Activated effector memory CD4-positive, alpha-beta T cell treated with Interleukin-2 at 50 U/mL for 16 hours (primary cell): ENCODE measurements around the gene SCNN1A.

Experiments used
- DNase-seq: peaks from one replicate; pipeline ENCODE4 v3.0.0-alpha.2; 2020

The SCNN1A gene

DNA sequence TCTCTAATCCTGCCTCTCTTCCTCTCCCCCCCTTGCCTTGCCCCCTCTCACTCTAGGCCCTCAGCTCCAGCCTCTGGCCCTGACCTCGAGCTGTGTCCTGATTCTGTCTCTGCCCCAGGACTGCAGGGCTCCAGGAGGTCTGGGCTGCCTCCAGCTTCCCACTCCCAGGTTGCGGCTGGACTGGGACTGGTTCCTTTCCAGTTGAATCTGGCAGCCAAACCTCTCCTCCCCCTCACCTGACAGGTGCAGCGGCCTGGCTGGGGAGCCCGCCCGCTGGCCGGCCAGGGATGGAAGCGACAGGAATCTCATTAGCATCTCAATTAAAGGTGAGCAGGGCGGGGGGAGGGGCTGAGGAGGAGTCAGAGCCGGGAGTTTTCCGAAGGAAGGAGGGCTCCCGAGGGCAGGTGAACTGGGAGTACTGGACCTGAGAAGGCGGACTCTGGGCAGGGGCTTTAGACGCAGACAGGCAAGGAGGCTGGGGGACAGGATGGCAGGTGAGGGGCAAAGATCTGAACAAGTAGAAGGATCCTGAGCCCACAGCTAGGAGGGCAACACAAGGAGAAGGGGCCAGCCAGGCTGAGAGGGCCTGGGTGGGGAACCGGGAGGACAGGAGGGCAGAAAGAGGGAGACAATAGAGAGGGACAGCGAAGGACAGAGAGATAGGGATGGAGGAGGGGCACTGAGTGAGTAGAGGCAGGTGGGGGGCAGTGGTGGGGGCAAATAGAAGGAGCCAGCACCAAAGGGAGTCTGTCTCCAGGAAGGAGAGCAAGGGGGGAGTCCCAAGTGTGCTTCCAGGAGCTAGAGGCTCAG is at the start of gene SCNN1A:
SCNN1A (minus strand) TSS at position 295 of the 810 bp plus-strand sequence. CDS start 780 bp downstream, outside the sequence.
- no peak for DNase-seq

DNA sequence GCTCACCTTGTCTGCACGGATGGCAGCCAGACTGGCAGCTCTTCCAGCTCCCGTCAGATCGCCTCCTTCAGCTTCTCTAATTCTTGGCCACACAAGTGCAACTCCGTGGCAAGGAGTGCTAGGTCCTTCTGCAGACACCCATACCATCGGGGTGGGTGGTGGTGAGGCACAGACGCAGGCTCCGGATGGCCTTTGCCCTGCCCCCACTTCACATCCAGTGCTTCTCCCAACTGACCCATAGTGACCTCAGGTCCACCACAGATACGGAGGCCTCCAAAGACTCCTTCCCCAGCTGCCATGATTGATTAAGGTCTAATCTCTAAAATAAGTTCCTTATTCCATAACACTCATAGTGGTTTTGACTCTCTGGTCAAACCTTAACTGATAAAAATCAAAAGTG is 49.5 kb upstream of the SCNN1A start:
- DNase-seq, result no peak

- DNase-seq, result no peak
Observed at GRCh38 chr12:6424008-6424347, 48.6 kb upstream of the SCNN1A start.

- peak; percentile 63 for DNase-seq
Observed at GRCh38 chr12:6423267-6424007, 48.1 kb upstream of the SCNN1A start.

GRCh38 chr12:6420364-6420763 is 45.0 kb upstream of the SCNN1A start:
- DNase-seq, result no peak

- DNase-seq, result no peak
Observed at GRCh38 chr12:6418796-6419195, 43.4 kb upstream of the SCNN1A start.

DNA sequence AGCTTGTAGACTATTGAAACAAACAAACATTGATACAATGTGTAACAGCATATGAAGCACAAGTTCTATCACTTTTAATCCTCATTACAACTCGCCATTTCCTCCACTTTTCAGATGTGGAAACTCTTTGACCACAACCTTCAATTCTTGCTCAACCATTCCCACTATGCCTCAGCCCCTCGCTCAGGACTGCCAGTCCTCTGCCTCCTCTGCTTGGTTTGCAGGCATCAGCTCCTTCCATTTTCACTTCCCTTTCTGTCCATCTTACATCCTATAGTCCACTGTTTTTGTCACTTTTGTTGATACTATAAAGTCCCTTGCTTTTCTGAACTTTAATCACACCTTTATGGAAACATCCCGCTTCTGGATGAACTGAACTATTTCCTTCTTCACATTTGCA is 41.2 kb upstream of the SCNN1A start:
- DNase-seq, result no peak

GRCh38 chr12:6407236-6407954 is 32.0 kb upstream of the SCNN1A start:
- no peak for DNase-seq

DNA sequence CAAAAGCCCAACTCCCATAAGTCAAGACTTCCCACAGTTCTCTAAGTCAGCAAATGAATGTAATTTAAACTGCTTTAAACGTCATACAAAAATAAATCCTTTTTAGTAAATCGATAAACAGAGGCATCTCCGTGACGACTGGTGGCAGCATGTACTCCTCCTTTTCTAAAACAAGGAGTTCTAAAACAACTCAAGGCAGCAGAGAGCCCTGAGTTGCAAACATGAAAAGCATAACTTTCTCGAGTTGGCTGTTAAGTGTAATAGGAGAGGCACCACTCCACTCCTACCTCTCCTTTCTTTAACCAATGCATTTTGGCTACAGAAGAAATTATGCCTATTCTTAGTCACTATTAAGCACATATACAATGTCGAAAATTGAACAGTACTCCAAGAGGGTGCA is 30.6 kb upstream of the SCNN1A start:
- DNase-seq, result no peak

DNA sequence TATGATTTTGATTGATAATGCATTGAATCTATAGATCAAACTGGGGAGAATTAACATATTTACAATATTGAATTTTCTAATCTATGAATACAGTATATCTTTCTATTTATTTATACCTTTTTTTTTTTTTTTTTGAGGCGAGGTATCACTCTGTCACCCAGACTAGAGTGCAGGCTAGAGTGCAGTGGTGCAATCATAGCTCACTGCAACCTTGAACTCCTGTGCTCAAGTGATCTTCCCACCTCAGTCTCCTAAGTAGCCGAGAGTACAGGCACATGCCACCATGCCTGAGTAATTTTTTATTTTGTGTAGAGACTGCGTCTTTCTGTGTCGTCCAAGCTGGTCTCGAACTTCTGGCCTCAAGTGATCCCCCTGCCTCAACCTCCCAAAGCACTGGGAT is 29.0 kb upstream of the SCNN1A start:
- no peak for DNase-seq

DNA sequence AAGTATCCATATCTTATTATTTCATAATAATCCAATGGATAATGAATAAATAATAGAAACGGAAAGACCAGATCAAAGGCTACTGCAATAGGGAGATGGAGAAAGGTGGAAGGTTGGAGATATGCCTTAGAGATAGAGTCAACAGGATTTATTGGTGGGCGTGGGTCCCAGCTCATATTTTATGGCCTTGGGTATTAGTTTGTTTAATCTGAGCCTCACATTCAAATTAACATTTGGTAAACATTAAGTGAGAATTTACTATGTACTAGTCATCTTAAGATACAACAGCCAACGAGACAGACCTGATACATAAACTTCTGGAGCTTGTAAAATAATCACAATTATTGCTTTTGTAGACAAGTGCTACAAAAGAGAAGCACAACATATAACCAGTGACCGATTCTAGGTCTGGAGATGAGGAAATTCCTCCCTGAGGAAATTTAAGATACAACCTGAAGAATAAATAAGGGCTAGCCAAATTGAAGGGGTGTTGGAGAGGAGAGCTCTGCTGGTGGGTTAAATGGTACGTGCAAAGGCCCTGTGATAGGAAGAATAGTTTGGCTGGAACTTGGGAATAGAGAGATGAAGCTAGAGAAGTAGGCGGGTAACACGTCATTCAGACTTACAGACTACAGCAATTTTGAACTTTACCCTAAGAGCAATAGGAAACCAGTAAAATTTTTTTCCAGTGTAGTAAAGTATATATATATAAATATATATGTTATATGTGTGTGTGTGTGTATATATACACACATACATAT is 24.7 kb upstream of the SCNN1A start:
- no peak for DNase-seq

- DNase-seq, result no peak
Observed at GRCh38 chr12:6396031-6396430, 20.7 kb upstream of the SCNN1A start.

DNA sequence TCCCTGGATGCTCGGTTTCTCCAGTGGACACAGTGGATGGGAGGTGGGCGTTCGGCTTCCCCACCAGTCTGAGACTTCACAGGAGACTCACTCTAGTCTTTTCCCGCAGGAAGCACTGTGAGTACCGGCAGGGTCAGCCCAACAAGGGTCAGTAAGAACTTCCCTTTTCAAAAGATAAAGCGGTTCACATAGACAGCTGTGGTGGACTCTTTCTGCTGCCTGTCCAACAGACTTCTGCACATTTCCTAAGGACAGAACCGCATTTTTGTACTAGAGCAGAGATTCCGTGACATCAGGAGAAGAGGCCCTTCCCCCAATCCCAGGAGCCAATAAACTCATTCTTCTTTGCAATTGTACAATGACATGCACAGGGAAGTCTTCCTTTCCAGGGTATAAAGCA is 19.0 kb upstream of the SCNN1A start:
- no peak for DNase-seq

GRCh38 chr12:6393109-6393508 is 17.7 kb upstream of the SCNN1A start:
- DNase-seq, result no peak

GRCh38 chr12:6392504-6392903 is 17.1 kb upstream of the SCNN1A start:
- DNase-seq, result no peak

DNA sequence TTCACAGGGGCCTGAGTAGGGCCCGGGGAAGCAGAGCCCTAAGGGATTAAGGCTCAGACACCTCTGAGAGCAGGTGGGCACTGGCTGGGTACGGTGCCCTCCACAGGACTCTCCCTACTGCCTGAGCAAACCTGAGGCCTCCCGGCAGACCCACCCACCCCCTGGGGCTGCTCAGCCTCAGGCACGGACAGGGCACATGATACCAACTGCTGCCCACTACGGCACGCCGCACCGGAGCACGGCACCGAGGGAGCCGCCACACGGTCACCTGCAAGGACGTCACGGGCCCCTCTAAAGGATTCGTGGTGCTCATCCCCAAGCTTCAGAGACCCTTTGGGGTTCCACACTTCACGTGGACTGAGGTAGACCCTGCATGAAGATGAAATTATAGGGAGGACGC is 15.7 kb upstream of the SCNN1A start:
- DNase-seq, result no peak

DNA sequence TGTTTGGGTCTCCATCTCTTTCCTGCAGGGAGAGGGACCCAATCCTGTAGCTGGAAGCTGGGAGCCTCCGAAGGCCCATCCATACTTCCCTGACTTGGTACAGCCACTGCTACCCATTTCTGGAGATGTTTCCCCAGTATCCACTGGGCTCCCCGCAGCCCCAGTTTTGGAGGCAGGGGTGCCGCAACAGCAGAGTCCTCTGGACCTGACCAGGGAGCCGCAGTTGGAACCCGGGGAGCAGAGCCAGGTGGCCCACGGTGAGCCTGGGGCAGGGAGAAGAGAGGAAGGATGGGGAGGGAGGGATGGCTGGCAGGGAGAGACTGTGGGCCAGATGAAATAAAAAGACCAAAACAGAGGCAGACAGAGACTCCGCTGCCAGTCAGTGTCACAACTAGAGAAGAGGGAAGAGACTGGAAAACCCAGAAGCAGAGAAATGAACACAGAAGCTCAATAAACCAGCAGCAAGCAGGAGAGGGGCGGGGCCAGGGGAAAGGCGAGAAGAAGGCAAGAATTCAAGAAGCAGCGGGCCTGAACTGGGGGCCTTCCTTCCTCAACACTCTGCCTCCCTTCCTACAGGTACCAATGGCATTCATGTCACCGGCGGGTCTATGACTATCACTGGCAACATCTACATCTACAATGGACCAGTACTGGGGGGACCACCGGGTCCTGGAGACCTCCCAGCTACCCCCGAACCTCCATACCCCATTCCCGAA is 14.9 kb upstream of the SCNN1A start:
- DNase-seq, result no peak

- DNase-seq, result no peak
Observed at GRCh38 chr12:6387541-6387940, 12.2 kb upstream of the SCNN1A start.

GRCh38 chr12:6386491-6386890 is 11.1 kb upstream of the SCNN1A start:
- no peak for DNase-seq

GRCh38 chr12:6386038-6386437 is 10.7 kb upstream of the SCNN1A start:
- DNase-seq, result no peak

- no peak for DNase-seq
Observed at GRCh38 chr12:6384499-6385436, 9.4 kb upstream of the SCNN1A start.
